ENCODE data around the gene PTK6.
A peak's percentile ranks its signal among the peaks of the same experiment; 100 is the strongest.

PTK6 gene

DNA sequence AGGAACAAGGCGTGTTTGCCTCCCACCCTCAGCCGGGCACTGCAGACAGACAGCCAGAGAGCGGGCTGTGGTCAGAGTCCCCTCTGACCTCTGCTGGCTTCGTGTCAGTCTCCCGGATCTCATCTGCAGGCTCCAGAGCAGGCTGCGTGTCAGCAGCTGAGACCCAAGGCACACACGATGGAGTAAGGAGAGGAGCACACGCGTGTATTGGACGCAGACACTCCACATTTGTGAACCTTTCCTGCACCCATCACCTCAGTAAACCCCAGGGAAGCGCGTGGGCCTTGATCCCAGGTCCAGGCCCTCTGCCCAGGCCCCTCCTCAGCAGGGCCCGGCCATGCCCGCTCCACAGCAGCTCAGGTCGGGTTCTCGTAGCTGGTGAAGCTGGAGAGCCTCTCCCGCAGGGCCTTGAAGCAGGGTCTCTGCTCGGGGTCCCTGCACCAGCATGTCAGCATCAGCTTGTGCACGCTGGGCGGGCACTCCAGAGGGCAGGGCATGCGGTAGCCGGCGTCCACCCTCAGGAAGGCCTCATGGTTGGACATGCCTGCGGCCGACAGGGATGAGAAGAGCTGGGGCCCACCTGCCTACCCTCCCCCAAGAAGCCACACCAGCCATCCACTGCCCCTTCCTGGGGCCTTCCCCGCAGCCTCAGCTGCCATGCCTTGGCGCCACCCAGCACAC lies 7.9 kb downstream of the PTK6 start:
- no peak for DNase-seq

DNA sequence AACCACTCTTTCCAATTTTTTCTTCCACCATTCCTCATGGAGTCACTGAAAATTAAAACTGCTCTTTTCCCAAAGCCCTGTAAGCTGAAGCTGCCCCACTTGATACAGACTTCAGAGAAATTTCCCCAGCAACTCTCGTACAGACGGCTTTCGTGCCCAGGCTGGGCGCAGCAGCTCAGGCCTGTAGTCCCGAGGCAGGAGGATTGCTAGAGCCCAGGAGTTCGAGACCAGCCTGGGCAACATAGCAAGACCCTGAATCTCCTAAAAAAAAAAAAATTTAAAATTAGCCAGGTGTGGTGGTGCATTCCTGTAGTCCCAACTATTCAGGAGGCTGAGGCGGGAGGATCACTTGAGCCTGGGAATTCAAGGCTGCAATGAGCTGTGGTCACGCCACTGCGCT lies 10.0 kb downstream of the PTK6 start:
- DNase-seq: no peak

DNA sequence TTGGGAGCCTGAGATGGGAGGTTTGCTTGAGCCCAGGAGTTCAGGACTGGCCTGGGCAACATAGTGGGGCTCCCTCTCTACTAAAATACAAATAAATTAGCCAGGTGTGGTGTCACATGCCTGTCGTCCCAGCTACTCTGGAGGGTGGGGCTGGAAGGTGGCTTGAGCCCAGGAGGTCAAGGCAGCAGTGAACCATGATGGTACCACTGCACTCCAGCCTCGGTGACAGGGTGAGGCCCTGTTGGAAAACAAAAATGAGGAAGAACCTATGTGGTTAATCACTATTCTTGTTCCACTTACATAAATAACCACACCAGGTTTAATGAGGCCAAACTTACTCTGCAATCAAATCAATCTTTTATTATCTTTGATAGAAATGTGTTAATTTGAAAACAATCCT lies 11.2 kb downstream of the PTK6 start:
- peak; percentile 17 for DNase-seq

DNA sequence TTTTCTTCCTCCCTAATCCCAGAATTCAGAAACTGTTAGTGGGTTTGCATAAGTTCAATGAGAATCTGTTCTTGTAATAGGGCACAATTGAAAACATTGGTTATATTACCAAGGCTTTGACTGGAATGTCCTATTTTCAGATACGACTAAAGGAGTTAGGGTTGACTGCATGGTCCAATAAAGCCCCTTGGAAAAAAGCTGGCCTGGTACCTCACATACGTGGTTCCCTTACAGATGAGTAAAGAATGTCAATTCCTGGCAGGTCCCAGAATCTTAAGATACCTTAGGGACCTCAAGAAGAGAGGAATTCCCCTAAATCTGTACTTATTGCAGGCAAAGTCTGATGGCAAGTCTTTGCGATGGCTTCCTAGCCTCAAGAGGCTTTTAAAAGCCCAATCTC lies 12.0 kb downstream of the PTK6 start:
- no peak for DNase-seq

DNA sequence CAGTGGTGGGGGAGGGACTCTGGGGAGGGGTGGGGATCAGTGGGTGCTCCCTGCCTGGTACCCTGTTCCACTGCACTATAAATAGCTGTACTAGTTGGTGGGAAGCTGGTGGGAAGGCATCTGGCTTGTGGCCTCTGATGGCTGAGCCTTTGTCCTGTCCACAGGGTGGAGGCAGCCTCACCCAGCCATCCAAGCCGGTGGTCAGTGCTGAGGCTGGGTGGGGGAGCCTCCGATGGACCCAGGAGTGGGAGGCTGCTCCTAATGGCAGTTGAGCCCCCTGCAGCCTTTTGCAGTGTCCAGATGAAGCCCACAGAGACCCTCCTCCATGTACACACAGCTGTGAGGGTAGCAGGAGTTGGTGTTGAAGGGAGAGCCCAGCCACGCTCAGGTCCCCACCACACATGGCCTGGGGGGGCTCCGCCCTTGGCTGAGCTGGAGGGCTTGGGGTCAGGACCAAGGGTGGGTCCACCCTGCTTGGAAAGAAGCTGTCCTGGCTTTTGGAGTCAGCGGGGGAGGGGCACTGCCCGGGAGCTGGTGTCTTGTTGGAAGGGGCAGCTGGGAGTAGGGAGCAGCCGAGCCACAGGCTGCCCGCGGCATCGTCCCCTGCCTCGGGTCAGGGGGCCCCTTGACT lies 14.1 kb downstream of the PTK6 start:
- no peak for DNase-seq

DNA sequence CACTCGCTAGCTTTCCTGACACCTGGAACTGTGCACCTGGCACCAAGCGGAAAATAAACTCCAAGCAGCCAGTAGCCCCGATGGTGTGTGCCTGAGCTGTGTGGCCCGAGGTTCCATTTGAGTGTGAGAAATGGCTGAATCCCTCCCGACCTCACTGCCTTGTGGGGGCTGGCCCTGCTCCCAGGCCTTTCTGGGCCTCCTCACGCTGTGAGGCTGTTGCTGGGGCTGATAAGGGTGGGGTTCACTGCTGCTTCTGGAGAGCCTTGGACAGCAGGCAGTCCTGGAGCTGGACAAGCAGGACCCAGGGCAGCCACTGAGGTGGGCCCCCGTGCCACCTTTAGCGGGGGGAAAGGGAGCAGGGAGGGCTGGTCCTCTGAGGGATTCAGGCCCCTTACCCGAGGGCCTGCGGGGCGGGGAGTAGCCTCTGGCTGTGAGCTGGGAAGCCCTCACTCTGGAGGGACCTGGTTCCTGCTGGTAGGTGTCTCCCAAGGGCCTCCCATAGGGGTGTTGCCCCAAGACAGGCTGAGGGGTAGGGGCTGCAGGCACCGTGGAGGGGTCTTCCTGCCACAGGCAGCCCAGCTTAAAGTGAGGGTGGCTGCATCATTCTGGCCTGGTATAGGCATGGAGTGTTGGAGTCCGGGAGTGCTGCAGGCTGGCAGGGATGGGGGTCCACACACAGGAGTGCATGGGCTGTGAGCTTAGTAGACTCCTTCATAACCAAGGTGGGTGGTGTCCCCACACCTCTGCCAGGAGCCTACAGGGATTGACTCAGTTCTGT lies 14.9 kb downstream of the PTK6 start:
- no peak for DNase-seq

DNA sequence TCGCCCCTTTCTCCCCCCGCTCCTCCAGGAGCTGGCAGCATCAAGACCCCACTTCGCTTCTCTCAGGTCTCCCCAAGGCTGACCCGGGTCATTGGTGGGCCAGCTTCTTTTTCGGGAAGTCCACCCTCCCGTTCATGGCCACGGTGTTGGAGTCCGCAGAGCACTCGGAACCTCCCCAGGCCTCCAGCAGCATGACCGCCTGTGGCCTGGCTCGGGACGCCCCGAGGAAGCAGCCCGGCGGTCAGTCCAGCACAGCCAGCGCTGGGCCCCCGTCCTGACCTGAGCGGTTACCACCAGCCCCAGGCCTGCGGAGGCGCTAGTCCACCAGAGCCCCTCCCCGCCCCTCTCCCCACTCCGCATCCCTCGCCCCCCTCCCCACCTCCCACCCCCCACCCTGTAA lies 15.6 kb downstream of the PTK6 start:
- no peak for DNase-seq

DNA sequence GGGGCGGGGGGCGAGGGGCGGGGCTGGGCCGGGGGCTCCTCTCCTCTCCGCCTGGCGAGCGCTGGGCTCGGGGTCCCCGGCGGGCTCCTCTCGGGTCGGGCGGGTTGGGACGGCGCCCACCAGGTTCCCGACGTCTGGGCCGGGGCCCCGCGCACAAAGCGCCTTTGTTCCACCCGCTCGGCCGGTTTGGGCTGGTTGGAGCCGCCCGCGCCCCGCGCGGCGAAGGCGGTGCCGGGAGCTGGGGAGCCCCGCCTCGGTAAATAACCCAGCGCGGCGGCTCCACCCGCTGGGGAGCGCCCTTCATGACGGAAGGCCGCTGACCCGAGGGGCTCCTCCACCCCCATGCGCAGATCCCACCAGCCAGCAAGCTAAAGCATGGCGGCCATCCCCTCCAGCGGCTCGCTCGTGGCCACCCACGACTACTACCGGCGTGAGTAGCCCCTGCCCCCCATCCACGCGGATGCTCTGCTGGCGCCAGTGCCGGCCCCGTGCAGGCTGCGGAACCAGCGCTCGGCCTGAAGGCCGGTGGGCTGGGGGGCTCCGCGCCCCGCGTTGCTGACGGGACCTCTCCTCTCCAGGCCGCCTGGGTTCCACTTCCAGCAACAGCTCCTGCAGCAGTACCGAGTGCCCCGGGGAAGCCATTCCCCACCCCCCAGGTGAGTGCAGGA lies 16.1 kb downstream of the PTK6 start:
- DNase-seq: peak; percentile 39

DNA sequence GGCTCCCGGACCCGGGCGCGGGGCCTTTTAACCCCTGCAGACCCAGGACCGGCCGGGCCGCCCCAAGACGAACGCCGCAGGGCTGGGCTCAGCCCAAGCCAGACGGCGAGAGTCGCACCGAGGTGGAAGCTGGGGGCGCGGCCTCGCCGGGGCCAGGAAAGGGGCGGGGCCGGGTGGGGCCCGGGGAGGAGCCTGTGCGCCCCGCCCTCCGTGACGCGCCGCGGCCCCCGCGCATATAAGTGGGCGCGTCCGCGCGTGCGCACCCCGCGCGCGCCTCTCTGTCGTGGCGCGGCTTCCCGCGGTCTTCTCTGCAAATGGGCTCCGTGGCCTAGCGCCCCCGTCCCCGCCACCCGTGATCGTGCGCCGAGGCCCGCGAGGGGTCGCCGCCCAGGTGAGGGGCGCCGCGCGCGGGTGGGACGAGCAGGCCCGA lies 16.7 kb downstream of the PTK6 start, which contains the start of gene PPDPF:
PPDPF (plus strand) TSS at position 262 of the 430 bp plus-strand sequence. CDS start 544 bp downstream, outside the sequence.
- peak; percentile 56 for DNase-seq

DNA sequence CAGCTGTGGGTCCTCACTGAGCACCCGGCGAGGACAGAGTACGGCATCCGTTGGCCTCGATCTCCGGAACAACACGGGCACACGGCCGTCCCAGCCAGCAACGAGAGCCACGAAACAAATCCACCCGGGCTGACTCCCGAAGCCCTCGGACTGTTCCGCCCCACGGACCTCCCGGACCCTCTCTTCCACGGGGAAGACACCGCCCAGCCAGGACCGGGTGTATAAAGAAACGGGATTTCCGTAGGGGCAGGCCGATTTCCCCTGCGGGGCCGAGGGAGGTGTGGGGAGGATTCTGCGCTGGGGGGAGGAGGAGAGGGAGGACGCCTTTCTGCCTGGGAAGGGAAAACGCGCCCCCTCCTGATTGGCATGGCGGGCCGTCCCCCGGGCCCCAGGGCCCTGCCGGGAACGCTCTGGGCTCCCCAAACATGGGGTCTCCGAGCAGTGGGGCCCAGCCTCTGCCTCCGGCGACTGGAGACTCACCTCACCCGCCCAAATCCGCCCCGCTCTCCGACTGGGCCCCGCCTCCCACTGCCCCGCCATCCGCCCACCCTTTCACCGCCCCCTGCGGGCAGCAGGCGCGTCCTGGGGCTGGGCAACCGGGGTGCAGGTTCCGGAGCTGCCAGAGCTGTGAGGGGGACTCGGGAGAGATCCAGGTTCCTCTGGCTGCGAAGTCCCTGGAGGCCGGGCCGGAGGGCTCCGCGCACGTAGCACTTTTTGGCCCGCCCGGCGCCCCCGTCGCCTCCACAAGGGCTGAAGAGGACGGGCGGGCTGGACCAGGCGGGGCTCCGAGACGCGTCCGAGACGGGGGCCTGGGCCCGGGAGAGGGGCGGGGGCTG lies 17.3 kb downstream of the PTK6 start:
- peak; percentile 18 for DNase-seq

DNA sequence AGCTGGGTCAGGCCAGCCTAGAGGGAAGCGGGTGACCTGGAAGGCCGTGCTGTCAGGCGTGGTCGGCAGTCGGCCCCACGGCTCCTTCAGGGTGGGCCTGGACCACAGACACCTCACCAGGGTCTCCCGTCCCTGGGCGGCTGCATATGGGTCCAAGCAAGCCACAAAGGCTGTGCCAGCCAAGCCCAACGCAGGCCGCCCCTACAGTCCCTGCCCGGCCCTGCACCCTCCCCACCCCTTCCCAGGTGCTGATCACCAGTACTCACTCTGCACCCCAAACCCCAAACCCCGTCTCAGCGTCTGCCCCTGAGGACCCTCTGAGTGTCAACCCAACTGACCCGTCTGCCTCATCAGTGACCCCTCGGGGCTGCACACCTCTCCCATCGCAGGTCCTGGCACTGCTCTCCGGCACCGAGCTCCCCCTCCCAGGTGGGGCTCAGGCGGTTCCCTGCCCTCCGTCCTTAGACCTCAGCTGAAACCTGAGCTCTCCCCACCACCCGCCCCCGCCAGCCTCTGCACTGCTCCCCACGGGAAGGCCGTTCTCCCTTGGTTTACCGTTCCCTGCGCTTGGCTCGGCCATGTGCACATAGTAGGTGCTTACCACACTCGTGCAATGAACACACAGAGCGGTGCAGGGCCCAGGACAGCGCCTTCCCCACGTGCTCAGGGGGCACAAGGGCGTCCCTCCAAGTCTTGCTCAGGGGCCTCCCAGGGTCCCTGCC lies 18.1 kb downstream of the PTK6 start:
- DNase-seq: no peak

DNA sequence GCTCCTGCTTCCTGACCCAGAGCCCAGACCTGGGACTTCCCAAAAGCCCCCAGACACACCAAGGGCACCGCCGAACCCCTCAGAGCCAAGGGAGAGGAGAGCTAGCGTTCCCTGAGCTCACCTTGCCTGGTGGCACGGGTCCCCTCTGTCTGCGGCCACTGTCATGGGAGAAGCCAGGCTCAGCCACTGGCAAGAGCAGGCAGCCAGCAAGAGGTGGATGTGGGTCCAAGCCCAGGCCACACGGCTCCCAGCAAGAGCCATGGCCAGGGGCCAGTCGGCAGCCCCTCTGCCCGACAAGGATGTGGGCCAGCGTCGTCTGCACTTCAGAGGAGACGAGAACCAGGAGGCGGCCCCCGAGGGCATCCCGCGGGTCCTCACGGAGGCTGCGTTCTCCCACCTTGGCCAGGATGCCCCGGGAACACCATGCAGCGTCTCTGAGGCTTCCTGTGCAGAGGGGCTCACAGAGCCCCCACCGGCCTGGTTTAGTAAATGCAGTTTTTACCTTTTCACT lies 18.8 kb downstream of the PTK6 start:
- DNase-seq: no peak

DNA sequence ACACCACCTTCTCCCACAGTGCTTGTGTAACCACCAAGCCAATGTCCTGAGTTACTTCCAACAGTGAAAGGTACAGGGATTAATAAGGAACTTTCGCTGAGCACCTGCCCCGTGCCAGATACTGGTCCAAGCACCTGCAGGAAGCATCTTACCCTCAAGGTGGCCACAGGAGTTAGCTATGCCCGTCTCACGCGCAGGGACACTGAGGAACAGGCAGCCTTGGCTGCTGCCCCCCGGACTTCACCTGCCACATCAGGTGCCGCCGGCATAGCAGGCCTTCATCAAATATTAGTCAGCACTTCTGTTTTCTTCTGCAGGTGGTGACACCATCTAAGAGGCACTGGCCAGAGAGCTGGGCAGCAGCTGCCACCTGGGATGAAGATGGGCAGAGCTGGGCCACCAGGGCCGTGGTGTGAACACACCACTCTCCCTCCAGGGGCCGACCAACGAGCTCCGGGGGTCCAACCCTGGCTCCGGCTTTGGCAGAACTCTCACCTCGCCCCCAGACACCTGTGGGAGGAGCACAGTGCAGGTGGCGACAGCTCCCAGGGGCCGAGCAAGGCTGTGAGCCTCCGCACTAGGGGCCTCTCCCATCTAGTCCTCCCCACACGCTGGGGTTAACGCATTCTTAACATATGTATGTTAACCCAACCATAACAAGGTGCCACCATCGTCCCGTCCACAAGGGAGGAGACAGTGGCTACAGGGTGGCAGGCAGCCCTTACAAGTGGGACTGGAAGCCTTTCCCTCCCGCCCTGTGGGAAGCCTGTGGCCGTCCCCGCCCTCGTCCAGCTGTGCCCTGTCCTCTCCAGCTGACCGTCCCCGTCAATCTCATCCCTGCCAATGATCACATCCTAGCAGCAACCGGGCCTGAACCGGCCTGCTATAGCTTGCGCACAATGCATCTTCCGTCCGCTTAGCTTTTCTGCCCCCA lies 19.5 kb downstream of the PTK6 start:
- DNase-seq: no peak

DNA sequence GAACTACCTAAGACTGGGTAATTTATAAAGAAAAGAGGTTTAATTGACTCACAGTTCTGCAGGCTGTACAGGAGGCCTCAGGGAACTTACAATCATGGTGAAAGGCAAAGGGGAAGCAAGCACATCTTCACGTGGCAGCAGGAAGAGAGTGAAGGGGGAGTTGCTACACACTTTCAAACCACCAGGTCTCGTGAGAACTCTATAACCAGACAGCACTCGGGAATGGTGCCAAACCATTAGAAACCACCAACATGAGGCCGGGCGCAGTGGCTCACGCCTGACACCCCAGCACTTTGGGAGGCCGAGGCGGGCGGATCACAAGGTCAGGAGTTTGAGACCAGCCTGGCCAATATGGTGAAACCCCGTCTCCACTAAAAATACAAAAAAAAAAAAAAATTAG lies 22.7 kb downstream of the PTK6 start:
- peak; percentile 91 for DNase-seq

DNA sequence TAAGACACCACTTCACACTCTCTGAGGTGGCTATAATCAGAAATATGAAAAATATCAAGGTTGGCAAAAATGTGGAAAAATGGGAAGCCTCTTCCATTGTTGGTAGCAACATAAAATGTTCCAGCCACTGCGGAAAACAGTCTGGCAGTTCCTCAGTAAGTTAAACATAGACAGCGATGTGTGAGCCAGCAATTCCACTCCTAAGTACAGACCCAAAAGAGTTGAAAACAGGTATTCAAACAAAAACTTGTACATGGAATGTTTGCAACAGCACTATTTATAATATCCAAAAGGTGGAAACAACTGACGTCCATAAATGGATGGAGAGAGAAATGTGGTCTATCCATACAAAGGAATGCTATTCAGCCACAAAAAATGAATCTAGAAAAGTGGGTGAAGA lies 24.0 kb downstream of the PTK6 start:
- no peak for DNase-seq

DNA sequence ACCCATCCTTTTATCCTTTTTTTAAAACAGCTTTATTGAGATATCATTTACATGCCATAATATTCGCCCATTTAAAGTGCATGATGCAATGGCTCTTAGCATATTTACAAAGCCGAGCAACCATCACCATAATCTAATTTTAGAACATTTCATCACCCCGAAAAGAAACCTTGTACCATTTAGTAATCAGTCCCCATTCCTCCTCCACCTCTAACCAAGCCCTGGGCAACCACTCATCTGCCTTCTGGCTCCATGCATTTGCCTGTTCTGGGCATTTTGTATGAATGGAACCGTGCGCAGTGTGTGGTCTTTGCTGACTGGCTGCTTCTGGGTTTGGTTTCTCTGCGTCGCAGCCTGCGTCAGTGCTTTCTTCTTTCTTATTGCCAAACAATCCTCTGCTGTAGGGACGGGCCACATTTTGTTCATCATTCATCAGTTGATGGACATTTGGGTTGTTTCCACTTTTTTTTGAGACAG lies 28.1 kb downstream of the PTK6 start:
- peak; percentile 89 for DNase-seq

DNA sequence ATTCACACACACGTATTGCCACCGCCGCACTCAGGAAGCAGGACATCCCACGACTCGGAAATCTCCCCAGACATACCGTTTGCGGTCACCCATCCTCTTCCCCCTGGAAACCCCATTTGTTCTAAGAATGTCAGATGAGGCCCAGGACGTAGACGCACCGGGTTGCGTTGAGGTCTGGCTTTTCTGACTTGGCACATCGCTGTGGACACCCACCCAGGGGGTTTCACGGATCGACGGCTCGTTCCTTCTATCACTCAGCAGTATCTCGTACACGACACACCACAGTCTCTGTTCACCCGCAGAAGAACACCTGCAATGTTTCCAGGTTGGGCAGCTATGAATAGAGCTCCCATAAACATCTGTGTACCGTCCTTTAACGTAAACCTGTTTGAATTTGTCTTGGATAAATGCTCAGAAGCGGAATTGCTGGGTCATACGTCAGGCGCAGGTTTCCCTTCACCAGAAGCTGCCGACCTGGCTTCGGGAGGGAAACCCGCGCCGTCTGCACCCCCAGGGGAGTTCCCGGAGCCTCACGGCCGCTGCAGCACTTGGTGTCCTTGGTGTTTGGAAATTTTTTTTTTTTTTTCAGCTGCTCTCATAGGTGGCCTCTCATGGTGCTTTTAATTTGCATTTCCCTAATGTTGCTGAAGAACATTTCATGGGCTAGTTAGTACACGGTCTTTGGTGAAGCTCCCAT lies 29.0 kb downstream of the PTK6 start:
- DNase-seq: peak; percentile 8

DNA sequence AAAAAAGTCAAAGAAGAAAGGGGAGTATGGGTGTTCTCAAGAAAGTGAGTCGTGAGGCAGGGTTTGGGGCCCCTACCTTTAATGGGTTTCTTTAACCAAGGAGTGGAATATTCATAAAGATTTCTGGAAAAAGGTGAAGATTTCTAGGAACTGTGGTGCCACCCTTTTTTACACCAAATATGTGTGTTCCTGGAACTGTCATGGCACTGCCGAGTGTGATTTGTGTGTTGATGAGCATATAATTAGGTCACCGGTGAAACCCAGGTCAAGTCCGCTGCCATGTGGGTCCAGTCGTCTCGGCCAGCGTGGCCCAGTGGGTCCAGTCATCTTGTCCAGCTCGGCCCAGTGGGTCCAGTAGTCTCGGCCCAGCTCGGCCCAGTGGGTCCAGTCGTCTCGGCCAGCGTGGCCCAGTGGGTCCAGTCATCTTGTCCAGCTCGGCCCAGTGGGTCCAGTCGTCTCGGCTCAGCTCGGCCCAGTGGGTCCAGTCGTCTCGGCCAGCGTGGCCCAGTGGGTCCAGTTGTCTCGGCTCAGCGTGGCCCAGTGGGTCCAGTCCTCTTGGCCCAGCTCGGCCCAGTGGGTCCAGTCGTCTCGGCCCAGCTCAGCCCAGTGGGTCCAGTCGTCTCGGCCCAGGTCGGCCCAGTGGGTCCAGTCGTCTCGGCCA lies 30.0 kb downstream of the PTK6 start:
- DNase-seq: no peak

DNA sequence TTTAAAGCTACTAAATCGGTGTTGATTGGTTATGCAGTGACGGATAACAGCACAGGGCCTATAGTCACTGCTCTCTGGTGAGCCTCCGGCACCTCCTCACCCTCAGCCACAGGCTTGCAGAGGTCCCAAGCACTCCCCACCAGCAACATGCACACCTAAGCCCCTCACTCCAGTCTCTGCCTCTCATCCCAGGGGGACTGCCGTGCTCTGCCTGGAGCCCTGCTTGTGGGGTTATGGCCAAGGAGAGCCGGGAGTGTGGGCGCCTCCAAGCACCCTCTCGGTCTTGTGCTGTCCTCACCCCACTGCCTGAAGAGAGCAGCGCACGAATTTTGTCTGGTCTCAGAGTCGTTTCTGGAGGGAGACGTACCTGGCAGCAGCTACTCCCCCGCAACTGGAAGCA lies 31.5 kb downstream of the PTK6 start:
- no peak for DNase-seq

All from MV-4-11 (cell line).